Peyer's patch (tissue), 4 donors: Measurements from ENCODE around the gene SYPL1. TPM values are rescaled to one million over a fixed set of nuclear protein-coding genes. Genes with fewer than 3 reads are reported as not detected.

Source experiments
- DNase-seq, 3 donors: peaks; one replicate each; pipeline ENCODE4 v3.0.0-alpha.2; 2017 to 2019
- H3K27ac ChIP-seq, 4 donors: fragments of 200-600 bp; sonication (generic); one replicate each; pipeline ENCODE4 v1.5.1; 2016 to 2019
- H3K27me3 ChIP-seq, 2 donors: fragments of 200-600 bp; sonication (generic); one replicate each; pipeline ENCODE4 v1.5.1; 2019
- H3K36me3 ChIP-seq, 3 donors: fragments of 200-600 bp; sonication (generic); one replicate each; pipeline ENCODE4 v1.5.1; 2016 to 2019
- H3K4me1 ChIP-seq, 4 donors: fragments of 200-600 bp; sonication (generic); one replicate each; pipeline ENCODE4 v1.5.1; 2016 to 2019
- H3K4me3 ChIP-seq, 4 donors: fragments of 200-600 bp; sonication (generic); 1 replicate in 3 of 4; 2 replicates in 1 of 4; pipeline ENCODE4 v1.5.1; 2016 to 2019; ENCODE audit warnings: mild to moderate bottlenecking in 1 of 4
- H3K9me3 ChIP-seq, 4 donors: fragments of 200-600 bp; sonication (generic); one replicate each; pipeline ENCODE4 v1.5.1; 2016 to 2019; ENCODE audit warnings: mild to moderate bottlenecking in 1 of 4
- POLR2A ChIP-seq, 2 donors: fragments of 450-650 bp; IDR thresholded peaks; one replicate each; pipeline ENCODE4 v1.5.1; 2017; ENCODE audit warnings: antibody characterized with exemption in 2 of 2, mild to moderate bottlenecking in 2 of 2, moderate library complexity in 2 of 2
- total RNA-seq, 4 donors: library from RNA; depleted of rRNA; stranded (reverse); fragments of >200 nt; gene quantifications; one replicate each; pipeline ENCODE4 v1.1.0, GENCODE V29; 2016
- TF ChIP-seq, protein P1 (sequence below), 6 experiments: fragments of 450-650 bp in 4 of 6; fragments of 200-600 bp in 2 of 6; sonication (generic) in 1 of 6; IDR thresholded peaks; one replicate each; pipeline ENCODE4 v1.5.1; 2017 to 2019; ENCODE audit warnings: antibody characterized with exemption in 6 of 6, mild to moderate bottlenecking in 3 of 6, moderate library complexity in 1 of 6

SYPL1 gene
- total RNA-seq, 4 donors from 2014 or later, result 45.2 to 77.6 (median 53.3) TPM

DNA sequence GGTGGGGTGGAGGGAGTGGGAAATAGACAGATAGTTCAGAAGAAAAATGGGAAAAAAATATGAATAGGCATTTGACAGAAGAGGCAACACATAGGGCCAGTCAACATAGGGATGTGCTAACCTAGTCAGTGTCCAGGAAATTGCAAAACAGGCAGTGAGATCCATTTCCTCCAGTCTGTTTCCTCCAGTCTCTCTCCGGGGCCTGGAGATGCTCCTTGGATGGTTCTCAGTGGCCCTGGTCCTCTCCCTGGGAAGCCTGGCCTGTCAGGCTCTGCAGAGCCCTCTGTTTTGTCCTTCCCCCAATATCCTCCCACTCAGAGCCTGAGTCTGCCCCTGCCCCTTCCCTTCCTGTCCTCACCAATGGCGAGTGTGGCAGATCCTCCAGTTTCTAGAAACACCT lies 52.6 kb downstream of the SYPL1 start:
- H3K27ac ChIP-seq, result peak overlapping the region in 1 of 4 donors; percentile 85
- H3K9me3 ChIP-seq, result no peaks in the 10 kb centered on the region
- TF ChIP-seq, protein P1, sequence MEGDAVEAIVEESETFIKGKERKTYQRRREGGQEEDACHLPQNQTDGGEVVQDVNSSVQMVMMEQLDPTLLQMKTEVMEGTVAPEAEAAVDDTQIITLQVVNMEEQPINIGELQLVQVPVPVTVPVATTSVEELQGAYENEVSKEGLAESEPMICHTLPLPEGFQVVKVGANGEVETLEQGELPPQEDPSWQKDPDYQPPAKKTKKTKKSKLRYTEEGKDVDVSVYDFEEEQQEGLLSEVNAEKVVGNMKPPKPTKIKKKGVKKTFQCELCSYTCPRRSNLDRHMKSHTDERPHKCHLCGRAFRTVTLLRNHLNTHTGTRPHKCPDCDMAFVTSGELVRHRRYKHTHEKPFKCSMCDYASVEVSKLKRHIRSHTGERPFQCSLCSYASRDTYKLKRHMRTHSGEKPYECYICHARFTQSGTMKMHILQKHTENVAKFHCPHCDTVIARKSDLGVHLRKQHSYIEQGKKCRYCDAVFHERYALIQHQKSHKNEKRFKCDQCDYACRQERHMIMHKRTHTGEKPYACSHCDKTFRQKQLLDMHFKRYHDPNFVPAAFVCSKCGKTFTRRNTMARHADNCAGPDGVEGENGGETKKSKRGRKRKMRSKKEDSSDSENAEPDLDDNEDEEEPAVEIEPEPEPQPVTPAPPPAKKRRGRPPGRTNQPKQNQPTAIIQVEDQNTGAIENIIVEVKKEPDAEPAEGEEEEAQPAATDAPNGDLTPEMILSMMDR (IDR thresholded peaks at IDR 0.05), result no peak
- TF ChIP-seq POLR2A (IDR thresholded peaks at IDR 0.05), result no peak
- H3K36me3 ChIP-seq, result no peaks in the 10 kb centered on the region
- no peaks in the 10 kb centered on the region for H3K27me3 ChIP-seq
- H3K4me3 ChIP-seq, result no peak overlapping the region
- no peak for DNase-seq
- H3K4me1 ChIP-seq, result peaks cover 0 to 53% (median 29%) of the 10 kb centered on the region in 4 donors

DNA sequence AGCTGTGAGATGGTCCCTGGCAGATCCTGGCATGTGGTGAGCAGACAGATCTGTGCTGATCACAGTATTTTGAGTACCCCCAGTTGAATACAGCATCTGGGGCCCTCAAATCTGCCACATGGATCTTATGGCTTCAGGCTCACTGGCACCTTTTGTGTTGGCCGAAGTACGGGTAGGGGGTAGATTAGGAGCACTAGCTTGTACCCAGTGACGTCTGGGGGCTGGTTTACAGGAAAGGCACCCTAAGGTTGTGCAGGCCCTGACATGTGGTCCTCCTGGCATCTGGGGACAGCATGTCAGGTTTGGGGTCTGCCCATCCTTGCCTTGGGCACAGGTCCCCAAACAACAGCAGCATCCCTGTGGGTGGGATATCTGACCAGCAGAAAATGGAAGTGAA lies 53.2 kb downstream of the SYPL1 start:
- H3K4me1 ChIP-seq, result peaks cover 0 to 46% (median 25%) of the 10 kb centered on the region in 4 donors
- H3K9me3 ChIP-seq, result no peaks in the 10 kb centered on the region
- DNase-seq, result no peak
- no peaks in the 10 kb centered on the region for H3K27me3 ChIP-seq
- no peaks in the 10 kb centered on the region for H3K36me3 ChIP-seq
- no peak overlapping the region for H3K4me3 ChIP-seq
- TF ChIP-seq, protein P1 (IDR thresholded peaks at IDR 0.05), result no peak
- no peak for TF ChIP-seq POLR2A (IDR thresholded peaks at IDR 0.05)
- H3K27ac ChIP-seq, result peak overlapping the region in 3 of 4 donors; percentile 19 to 85 (median 68)

DNA sequence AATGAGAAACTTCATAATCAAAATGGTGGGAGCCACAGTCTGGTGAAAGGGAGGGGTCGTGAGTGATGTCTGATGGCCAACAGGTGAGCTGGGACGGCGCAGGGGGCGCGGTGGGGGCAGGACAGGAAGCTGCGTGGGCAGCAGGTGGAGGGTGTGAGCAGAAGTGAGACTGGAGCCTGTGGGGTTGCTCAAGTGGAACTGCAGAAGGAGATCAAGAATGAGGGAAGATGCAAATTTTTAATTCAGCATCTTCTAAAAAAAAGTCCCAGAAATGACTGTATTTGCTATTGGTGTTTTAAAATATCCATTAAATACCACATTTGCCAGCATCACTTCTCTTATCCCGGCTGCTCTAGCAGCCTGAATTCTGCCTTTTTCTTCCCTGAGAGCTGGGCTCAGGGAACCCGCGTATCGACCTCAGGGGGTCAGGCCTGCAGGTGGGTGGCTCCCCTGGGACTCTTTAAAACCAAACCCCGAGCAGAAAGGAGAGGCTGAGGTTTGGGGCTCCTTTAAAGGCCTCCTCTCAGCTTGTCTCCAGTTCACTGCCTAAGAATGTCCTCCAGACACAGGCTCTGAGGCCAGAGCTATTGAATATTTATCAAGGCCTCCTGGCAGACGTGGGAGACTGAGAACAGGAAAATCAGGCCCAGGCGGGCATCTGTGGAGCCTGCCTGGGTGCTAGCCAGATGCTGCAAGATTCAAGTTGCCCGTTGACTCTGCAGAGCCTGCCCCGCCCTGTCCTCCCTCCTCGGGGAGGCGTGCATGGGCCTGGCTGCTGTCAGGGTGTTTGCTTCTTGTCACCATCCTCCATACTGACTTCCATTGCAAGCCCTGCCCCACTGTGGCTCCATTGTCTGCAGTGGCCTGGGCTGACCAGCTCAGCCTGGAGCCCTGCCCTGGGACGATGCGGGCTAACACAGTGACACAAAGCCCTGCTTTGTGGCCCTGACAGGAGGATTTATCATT lies 53.9 kb downstream of the SYPL1 start:
- Histone ChIP-seq H3K4me3 (no peak overlapping the region), H3K9me3 (no peaks in the 10 kb centered on the region), H3K27ac (peak overlapping the region; percentile 16 to 85 (median 44)), H3K36me3 (no peaks in the 10 kb centered on the region), H3K4me1 (peaks cover 0 to 40% (median 20%) of the 10 kb centered on the region in 4 donors), H3K27me3 (no peaks in the 10 kb centered on the region)
- no peak for TF ChIP-seq POLR2A (IDR thresholded peaks at IDR 0.05)
- TF ChIP-seq, protein P1 (IDR thresholded peaks at IDR 0.05), result no peak
- peak; percentile 65 to 89 (median 87) for DNase-seq

DNA sequence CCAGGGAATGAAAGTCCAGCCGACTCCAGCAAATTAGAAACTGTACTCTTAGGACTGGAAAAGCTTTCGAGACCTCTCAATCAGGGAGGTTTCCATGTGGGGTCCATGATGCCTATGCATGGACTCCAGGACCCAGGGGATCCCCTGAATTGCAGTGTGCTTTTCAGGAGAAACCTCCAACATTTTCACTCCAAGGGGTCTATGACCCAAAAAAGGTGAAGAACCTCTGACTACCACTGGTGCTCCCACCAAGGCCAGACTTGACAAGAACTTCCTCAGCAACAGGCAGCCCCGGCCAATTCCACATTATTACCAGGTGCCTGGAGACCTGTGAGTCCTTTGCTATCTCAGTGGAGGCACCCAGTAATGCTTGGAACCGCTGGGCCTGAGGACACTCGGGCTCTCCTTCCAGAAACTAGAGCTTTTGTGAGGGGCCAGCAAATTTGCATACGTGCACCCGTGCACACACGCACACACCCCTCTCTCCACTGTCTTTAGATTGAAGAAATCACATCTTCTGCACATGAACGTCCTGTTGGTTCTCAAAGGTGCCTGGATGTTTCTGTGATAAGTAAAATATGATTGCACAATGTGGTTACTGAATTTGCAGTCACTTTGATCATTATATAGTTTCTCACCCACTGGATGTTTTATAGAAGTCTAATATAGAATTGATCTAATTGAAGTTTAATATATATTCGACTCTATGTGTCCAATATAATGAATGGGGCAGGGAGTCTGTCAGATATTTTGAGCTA lies 54.7 kb downstream of the SYPL1 start:
- TF ChIP-seq, protein P1 (IDR thresholded peaks at IDR 0.05), result no peak
- TF ChIP-seq POLR2A (IDR thresholded peaks at IDR 0.05), result no peak
- H3K27ac ChIP-seq, result peak overlapping the region in 2 of 4 donors; percentile 68 to 85

DNA sequence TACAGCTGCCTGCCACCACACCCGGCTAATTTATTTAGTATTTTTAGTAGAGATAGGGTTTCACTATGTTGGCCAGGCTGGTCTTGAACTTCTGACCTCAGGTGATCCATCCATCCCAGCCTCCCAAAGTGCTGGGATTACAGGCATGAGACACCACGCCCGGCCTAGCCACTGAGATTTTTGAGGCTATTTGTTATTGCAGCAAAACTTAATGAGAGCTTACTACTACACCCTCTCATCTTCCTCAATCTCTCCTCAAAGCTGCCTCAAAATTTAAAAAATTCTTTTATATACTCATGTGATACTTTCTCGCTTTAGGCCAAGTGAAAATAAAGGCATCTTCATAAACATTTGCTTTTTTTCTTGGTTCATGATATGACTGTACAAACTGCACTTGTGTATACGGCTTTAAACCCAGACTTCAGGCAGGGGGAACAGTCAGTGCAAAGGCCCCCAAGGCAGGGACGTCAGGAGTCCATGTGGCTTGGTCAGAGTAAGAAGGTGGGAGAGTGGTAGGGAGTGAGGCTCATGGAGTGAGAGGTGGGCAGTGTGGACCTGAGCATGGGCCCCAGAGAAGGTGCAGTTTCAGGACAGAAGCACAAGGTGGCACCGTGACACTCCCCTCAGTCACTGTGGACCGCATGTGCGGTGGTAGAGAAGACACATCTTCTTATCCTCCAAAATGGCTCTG lies 55.5 kb downstream of the SYPL1 start:
- TF ChIP-seq, protein P1 (IDR thresholded peaks at IDR 0.05), result peak; percentile 74 to 93 (median 89)
- TF ChIP-seq POLR2A (IDR thresholded peaks at IDR 0.05), result no peak
- Histone ChIP-seq H3K9me3 (no peaks in the 10 kb centered on the region), H3K27me3 (no peaks in the 10 kb centered on the region), H3K4me3 (no peak overlapping the region), H3K27ac (peak overlapping the region in 1 of 4 donors; percentile 85), H3K4me1 (peaks cover 0 to 24% (median 11%) of the 10 kb centered on the region in 4 donors), H3K36me3 (no peaks in the 10 kb centered on the region)
- DNase-seq, result peak; percentile 72 to 88 (median 79)

More for the DNA sequence above, 54.7 kb downstream of the SYPL1 start:
- Histone ChIP-seq H3K36me3 (no peaks in the 10 kb centered on the region), H3K4me3 (no peak overlapping the region), H3K9me3 (no peaks in the 10 kb centered on the region), H3K27me3 (no peaks in the 10 kb centered on the region), H3K4me1 (peaks cover 0 to 31% (median 14%) of the 10 kb centered on the region in 4 donors)
- no peak for DNase-seq
